A172 (cell line): Measurements from ENCODE around the gene CCDC137. TPM values are rescaled to one million over a fixed set of nuclear protein-coding genes. Genes with fewer than 3 reads are reported as not detected.
"Not testable (repeated sequence)": the region's sequence is repeated elsewhere in the genome, so short reads cannot be mapped to it uniquely, and the experiment has no call there.

Experiments used
- DNase-seq: peaks from one replicate; pipeline ENCODE4 v3.0.0-alpha.2; 2015; ENCODE audit warnings: low spot score
- total RNA-seq: library from RNA; depleted of rRNA; stranded (reverse); fragments of >200 nt; shearing (Covaris generic); gene quantifications from 2 replicates; pipeline ENCODE4 v1.2.3, GENCODE V29; 2014

CCDC137 gene
- total RNA-seq, 1 experiment from 2014 or later, result 18.5 TPM

DNA sequence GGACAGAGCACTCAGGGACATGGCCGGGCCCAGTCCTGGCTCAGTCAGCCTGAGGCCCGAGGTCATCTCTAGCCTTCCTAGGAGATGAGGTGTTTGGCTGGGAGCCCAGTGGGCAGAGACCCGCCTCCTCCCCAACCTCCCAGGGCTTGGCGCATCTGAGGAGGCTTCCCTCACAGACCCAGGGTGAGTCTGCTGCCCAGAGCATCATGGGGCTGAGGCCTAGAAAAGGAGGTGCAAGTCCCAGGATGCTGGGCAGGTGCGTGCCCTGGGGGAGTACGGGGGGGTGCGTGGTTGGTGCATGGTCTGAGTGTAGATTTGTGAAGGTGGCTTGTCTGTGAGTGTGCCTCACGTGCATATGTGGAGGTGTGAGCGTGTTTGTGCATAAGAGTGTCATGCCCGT lies 14.8 kb upstream of the CCDC137 start:
- DNase-seq, result peak; percentile 88

DNA sequence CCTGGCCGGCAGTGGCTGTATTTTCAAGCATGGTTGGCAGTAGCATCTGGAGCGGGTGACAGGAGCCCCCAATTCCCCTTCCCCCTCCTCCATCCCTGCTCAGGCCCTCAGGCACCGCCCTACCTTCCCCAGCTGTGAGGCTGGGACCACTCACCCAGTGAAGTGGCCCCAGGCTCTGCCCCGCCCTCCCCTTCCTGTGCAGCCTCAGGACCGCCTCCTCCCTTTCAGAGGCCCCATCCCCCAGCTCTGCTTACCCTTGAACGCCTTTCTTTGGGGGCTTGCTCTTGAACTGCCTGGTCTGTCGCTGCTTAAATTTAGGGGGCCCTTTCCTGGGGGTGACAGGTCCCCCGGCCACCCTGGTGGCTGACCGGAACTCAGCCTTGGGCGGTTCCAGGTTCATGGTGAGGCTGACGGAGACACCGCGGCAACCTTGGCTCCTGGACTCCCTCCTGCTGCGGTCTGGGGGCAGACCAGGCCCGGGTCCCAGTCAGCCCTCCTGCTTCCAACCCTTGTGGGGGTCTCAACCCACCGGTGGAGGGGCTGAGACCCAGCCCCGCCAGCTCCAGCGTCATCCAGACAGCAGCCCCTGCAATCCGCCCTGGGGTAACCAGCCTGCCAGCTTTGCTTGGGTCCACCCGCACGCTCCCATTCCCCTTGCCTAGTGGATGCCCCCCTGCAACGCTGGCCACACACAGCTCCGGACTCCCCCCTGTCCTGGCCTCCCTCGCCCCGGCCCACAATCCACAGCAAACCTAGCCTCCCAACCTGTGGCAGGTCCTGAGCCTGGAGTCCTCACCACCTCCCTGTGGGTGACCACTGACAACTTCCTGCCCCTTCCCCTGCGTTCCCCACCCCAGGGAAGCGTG lies 13.4 kb upstream of the CCDC137 start:
- DNase-seq, result no peak

GRCh38 chr17:81655378-81656117 lies 11.0 kb upstream of the CCDC137 start:
- DNase-seq, result no peak

DNA sequence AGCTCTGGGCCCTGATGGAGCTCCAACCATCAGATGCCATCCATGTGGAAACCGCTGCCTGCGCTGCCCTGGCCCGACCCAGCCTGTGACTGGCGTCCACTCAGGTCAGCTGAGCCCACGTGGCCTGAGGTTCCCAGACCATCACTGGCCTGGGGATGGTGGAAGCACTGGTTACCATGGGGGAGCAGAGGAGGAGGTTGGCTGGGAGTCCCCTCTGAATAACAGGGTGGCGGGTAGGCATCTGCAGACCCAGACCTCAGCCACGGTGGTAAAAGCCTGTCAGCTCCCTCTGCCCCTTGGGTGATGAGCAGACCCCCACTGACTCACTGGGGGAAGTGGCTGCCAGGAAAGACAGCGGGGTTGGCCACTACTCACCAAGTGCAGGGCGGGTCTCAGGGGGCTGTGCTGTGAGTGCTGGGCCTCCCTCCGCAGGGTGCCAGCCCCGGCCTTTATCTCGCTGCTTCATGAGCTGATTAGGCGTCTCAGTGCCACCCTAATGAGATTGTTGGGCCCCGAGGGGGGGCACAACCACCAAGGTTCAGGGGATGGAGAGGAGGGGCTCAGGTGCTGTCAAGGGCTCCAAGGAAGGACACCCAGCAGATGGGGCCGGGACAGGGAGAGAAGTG lies 10.3 kb upstream of the CCDC137 start, which contains the start of gene PDE6G:
TSS of gene PDE6G (minus strand) at position 425 of the 626 bp plus-strand sequence. CDS start 3,237 bp downstream, outside the sequence.
- DNase-seq, result no peak

DNA sequence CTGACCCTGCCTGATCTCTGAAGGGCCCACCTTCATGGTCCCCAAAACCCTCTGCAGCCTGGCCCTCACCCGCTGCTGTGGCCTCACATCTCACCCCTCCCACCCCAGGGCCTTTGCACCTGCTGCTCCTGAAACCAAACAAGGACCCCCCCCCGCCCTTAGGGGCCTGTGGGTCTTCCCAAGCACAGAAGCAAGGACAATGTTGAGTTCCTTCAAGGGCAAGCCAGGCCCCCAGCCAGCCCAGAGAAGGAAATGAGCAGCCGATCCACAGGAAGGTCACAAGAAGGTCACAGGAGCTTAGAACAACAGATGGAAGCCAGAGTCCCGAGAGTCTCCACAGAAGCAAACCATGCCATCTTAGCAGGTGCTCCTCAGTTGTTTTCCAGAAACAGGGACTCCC lies 9.7 kb upstream of the CCDC137 start:
- no peak for DNase-seq

GRCh38 chr17:81659038-81659437 lies 7.5 kb upstream of the CCDC137 start:
- DNase-seq, result no peak

DNA sequence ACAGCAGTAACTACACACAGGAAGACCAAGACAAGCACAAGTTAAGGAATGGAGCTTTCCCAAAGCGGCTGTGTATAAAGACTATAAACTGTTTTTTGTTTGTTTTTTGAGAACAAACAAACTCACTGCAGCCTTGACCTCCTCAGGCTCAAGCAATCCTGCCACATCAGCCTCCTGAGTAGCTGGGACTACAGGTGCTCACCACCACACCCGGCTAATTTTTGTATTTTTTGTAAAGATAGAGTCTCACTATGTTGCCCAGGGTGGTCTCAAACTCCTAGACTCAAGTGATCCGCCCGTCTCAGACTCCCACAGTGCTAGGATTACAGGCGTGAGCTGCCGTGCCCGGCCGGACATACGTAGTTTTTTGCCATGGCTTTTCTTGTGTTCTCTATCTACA lies 6.1 kb upstream of the CCDC137 start:
- DNase-seq, result no peak

GRCh38 chr17:81662002-81662401 lies 4.5 kb upstream of the CCDC137 start:
- DNase-seq, result no peak

- no peak for DNase-seq
Observed at GRCh38 chr17:81664051-81664470, 2.5 kb upstream of the CCDC137 start.

- DNase-seq, result no peak
Observed at GRCh38 chr17:81665205-81666091, 1.1 kb upstream of the CCDC137 start.

DNA sequence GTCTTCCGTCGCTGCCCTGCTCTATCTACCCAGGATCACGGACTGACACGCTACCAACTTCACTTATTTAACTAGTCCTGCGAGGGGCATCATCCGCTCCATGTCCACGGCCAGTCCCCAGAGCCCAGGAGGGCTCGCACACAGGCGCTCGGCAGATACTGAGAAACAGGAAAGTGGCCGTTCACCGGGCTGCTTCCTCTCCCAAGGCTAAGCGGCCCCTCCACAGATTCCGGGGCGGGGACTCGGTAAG lies 520 bp upstream of the CCDC137 start:
- DNase-seq, result no peak

DNA sequence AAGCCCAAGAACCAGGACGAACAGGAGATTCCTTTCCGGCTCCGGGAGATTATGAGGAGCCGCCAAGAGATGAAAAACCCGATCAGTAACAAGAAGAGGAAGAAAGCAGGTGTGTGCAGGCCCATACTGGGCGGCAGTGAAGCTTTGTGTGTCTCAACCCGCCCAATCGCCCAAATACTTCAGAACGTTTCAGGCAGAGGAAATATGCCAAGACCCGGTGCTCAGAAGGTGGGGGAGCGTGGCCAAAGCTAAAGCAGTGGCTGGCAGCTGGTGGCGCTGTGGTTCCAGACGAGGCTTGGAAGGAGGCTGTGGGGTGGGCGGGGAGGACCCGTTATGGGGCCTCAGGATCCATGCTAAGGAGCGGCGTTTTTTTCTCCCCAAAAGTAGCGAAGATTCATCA lies 1.2 kb downstream of the CCDC137 start:
- no peak for DNase-seq

GRCh38 chr17:81672504-81672903 lies 6.0 kb downstream of the CCDC137 start:
- no peak for DNase-seq

DNA sequence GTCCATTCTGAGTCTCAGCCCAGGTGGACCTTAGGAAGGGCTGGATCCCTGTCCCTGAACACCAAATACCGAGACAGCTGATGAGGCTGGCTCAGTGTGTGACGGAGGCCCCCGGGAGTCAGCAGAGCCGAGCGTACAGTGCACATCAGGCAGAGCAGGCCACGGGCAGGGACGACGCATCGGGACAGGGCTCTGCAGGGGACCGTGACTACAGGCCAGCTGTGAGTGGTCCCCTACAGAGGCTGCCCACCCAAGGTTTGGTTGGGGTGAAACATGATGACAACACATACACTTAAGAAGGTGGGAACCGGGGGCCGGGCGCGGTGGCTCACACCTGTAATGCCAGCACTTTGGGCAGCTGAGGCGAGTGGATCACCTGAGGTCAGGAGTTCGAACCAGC lies 6.4 kb downstream of the CCDC137 start:
- DNase-seq, result no peak

GRCh38 chr17:81673561-81674258 lies 7.2 kb downstream of the CCDC137 start:
- no peak for DNase-seq

GRCh38 chr17:81675515-81676221 lies 9.1 kb downstream of the CCDC137 start:
- not testable (repeated sequence) for DNase-seq

DNA sequence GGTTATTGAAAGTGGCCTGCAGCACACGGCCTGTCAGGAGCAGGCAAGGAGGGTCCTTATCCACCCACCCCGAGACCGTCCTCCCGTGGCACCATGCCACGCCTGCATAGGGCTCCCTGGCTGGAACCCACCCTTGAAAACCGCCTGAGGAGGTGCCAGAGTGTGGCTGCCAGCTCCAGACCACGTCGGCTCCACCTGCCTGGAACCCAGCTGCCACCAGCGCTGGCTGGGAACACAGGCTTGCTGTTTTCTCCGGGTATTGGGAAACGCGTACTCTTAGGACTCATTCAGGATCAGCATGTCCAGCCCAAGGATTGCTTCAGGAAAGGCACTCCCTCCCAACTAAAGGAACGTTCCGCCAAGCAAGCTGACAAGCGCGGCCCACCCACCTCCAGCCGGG lies 10.4 kb downstream of the CCDC137 start:
- no peak for DNase-seq

DNA sequence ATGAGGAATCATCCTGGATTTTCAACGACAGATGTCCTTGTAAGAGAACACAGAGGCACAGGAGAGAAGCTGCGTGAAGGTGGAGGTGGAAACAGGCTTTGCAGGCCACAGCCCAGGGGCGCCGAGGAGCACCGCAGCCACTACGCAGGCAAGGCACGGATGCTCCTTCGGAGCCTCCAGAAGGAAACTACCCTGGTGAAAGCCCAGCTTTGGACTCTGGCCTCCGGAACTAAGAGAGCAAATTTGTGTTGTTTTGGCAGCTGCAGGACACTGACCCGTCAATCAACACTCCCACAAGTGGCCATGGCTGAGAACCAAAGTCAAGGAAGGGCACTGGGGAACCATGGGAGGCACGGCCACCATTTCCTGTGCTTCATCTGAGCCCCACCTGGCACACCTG lies 13.6 kb downstream of the CCDC137 start:
- no peak for DNase-seq

DNA sequence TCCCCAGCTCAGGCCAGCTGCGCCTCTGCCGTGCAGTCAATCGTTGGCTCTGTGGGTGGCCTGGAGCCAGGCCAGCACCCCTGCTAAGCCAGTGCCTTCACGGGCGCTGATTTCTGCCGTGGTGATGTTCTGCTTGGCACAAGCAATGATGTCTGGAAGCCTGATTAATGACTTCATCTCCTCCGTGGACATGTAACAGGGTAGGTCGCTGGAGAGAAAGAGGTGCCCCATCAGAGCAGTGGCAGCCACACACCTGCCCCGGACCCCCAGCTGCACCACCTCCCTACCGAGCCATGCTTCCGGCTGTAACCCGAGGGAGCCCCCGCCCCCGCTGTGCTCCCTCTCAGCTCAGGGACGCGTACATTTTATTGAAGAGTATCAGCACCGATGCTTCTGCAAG lies 15.1 kb downstream of the CCDC137 start:
- DNase-seq, result peak; percentile 63

GRCh38 chr17:81682565-81683207 lies 16.1 kb downstream of the CCDC137 start:
- DNase-seq, result no peak
